Measurements from ENCODE around the gene RBMS1.

RBMS1 gene

DNA sequence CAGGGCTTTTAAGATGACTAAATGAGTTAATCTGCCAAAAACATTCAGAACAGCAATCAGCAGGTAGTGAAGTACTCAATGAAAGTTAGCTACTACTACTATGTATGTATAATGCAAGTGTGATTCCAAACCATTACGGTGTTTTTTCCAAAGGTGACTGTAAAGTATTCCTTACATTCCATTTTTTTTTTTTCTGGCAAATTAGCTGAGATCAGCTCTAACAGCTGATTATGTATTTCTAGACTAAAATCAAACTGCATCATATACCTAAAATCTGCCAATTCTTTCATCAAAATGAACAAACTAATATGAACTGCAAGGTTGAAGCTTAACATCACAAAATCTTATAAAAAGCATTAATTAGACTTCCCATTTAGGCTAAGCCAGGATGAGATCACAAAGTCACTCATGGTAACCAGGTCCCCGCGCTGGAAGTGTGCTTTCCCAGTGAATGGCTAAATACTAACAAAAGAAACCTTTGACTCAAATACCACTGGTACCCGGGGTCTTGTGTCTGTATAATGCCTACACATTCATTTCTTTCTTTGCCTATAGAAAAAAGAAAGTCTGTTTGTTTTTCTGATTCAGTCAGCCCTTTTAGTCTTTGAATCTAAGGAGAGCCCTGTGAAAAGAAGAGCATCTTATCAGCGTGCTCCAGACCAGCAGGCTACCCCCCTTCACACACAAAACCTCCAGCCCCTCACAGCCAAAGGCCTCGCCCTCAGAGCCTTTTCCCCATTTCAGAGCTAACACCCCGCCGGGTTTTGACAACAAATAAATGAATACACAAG lies 88.3 kb downstream of the RBMS1 start:
- no peak for DNase-seq (ENCODE audit: low spot score)
- H3K27ac ChIP-seq: no peak overlapping the region
- TF ChIP-seq, protein P1, sequence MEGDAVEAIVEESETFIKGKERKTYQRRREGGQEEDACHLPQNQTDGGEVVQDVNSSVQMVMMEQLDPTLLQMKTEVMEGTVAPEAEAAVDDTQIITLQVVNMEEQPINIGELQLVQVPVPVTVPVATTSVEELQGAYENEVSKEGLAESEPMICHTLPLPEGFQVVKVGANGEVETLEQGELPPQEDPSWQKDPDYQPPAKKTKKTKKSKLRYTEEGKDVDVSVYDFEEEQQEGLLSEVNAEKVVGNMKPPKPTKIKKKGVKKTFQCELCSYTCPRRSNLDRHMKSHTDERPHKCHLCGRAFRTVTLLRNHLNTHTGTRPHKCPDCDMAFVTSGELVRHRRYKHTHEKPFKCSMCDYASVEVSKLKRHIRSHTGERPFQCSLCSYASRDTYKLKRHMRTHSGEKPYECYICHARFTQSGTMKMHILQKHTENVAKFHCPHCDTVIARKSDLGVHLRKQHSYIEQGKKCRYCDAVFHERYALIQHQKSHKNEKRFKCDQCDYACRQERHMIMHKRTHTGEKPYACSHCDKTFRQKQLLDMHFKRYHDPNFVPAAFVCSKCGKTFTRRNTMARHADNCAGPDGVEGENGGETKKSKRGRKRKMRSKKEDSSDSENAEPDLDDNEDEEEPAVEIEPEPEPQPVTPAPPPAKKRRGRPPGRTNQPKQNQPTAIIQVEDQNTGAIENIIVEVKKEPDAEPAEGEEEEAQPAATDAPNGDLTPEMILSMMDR (conservative IDR thresholded peaks at IDR 0.05; ENCODE audit: low read depth): no peak
- ChIA-PET POLR2A (ENCODE audit: low non-redundant PET) (no interaction called here), CTCF (interaction anchor here (0.6 kb wide), 1 partner anchor 246 kb away, joined by 3 read pairs; no protein-coding TSS in a partner anchor)

DNA sequence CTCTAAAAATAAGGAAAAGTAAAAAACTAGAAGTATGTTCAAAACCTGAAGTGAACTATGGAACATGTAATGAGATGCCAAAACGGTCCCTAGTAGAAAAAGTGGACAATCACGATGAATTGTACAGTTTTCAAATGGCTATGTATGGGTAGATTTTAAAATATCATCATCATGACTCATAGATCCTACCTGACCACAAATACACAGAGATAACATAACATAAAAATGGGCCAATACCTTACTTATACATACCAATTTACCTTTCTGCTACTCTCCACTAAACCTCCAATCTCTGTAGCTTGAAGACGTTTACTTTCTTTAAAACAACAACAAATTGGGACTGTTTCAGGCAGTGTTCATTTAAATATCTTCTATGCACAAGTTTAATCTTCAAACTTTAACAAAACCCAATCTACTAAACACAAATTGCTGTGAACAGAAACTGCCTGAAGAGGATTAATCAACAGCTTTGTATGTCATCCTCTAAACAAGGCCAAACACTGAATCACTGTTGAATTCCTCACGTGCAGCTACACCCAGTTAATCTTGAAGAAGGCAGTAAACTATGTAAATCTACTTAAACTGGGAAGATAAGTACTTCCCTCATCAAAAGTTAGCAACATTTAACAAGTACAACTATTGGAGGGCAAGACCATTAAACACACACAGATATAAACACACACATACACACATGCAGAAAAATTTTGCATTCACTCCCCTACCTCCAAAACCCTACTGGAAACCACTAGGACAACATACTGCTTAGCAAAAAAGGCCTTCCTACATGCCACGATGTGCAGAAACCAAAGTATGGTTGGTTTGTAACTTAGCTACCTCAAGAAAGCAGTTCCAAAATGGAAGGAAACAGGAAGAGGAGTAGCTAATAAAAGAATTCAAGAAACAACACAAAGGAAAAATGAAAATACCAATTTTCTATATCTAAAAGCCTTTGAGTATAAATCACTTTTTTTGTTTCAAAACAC lies 90.3 kb downstream of the RBMS1 start:
- ChIA-PET POLR2A (ENCODE audit: low non-redundant PET) (interaction anchor here (0.6 kb wide), 1 partner anchor 12 kb away, joined by 3 read pairs; no protein-coding TSS in a partner anchor), CTCF (interaction anchor here (0.5 to 0.9 kb wide), 3 partner anchors 29 to 644 kb away, joined by 3 to 4 read pairs (median 3); no protein-coding TSS in a partner anchor)
- no peak overlapping the region for H3K27ac ChIP-seq
- DNase-seq (ENCODE audit: low spot score): no peak
- TF ChIP-seq, protein P1 (conservative IDR thresholded peaks at IDR 0.05; ENCODE audit: low read depth): no peak

GRCh38 chr2:160402501-160402900 lies 91.1 kb downstream of the RBMS1 start:
- POLR2A ChIA-PET (ENCODE audit: low non-redundant PET): no interaction called here
- TF ChIP-seq, protein P1 (conservative IDR thresholded peaks at IDR 0.05; ENCODE audit: low read depth): no peak
- CTCF ChIA-PET: interaction anchor here (0.5 kb wide), 1 partner anchor 643 kb away, joined by 4 read pairs; no protein-coding TSS in a partner anchor
- no peak overlapping the region for H3K27ac ChIP-seq
- DNase-seq (ENCODE audit: low spot score): no peak

DNA sequence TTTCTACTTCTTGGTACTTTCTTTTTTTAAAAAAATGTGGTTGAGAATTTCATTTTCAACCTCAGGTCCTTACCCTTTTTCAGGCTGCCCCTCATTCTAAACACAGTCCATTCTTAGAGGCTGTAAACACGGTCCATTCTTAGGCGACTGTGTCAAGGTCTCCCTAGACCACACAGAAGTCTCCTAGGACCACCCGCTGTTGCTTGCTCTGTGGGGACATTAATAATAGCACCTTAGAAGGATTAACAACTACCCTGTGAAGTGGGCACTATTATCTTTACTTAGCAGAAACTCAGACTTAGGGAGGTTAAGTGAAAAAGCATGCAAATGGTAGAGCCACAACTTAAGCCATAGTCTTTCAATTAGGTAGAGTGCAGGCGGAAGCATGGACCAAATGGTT lies 91.7 kb downstream of the RBMS1 start:
- POLR2A ChIA-PET (ENCODE audit: low non-redundant PET): no interaction called here

DNA sequence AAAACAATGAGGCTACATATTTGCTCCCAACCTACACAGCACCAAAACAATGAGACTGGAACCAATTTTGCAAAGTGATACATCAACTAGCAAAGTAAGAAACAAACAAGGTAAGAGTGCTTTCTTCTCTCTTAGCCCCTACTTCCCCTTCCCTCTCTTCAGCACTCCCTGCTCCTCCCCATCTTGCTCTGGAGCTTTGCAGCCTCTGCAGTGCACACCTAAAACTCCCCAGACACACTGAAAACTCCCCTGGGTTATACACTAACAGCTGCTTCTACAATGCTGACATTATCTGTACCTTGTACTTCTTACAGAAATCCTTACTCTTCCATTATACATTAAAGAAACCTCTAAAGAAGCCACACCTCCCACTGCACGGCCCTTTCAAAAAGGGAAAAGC lies 93.7 kb downstream of the RBMS1 start:
- no peak for DNase-seq (ENCODE audit: low spot score)
- ChIA-PET POLR2A (ENCODE audit: low non-redundant PET) (no interaction called here), CTCF (no interaction called here)
- no peak overlapping the region for H3K27ac ChIP-seq
- TF ChIP-seq, protein P1 (conservative IDR thresholded peaks at IDR 0.05; ENCODE audit: low read depth): no peak

More for the DNA sequence above, 91.7 kb downstream of the RBMS1 start:
- DNase-seq (ENCODE audit: low spot score): no peak
- no peak overlapping the region for H3K27ac ChIP-seq
- CTCF ChIA-PET: no interaction called here
- TF ChIP-seq, protein P1 (conservative IDR thresholded peaks at IDR 0.05; ENCODE audit: low read depth): no peak

DNA sequence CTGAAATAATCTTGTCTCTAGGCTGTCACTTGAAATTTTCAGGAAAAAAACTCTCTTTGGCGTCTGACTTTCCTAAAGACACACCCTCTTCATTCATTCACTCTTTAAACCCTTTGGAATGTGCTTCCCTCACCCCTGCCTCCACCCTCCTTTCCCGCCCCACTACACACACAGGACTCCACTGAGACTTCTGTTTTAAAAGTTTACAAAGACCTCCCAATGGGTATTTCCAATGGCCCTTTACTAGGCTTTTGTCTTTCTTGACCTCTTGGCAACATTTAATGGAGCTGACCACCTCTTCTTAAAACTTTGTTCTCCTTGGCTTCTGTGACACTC lies 96.1 kb downstream of the RBMS1 start:
- DNase-seq (ENCODE audit: low spot score): peak; percentile 52
- TF ChIP-seq, protein P1 (conservative IDR thresholded peaks at IDR 0.05; ENCODE audit: low read depth): no peak
- ChIA-PET POLR2A (ENCODE audit: low non-redundant PET) (no interaction called here), CTCF (no interaction called here)
- no peak overlapping the region for H3K27ac ChIP-seq

Data from RWPE1 (cell line).